ENCODE data around the gene PDIK1L. TPM values are rescaled to one million over a fixed set of nuclear protein-coding genes. Genes with fewer than 3 reads are reported as not detected.

The PDIK1L gene
- polyA plus RNA-seq, 3 donors, result 1.2 to 2.5 (median 2.3) TPM

DNA sequence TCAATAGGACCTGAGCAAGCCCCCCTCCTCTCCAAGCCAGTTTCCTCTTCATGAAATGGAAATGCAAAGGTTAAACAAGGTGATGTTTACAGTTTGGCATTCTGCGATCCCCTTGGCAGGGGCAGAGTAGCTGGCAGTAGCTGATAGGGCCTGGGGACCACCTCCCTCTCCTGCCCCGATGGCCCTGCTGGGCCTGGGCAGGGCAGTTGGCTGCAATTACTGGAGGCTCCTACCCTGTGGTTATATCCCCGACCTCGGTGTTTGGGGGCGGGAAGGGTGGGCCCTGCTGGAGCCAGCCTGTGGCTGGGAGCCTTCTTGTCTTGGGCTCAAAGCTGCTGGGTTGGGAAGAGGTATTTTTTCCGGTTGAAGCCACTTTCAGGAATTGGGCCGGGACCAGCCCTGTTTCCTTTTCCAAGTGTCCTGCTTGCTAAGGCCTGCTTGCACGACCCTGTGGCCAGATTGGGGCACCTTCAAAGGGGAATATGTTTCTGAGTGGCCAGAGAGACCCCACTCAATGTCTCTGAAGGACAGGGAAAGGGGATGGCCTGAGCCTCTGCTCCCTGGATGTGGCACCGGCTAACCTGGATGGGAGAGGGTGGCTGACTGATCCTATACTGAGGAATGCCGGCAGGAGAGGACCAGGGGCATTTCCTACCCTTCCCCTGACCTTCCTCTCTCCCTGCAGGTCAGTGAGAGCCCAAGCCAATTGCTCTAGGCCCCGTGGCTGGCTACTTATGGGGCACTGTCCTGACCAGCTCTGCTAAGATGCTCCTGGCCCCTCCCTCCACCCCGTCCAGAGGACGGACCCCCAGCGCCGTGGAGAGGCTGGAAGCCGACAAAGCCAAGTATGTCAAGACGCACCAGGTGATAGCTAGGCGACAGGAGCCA is 49.1 kb downstream of the PDIK1L start:
- Histone ChIP-seq H3K9ac (ENCODE audit: insufficient read depth, low read length, poor library complexity, severe bottlenecking) (peak overlapping the region; percentile 40), H3K4me3 (replicated peaks in 1 of 3; ENCODE audit: low read depth in 2 of 3, low read length in 3 of 3) (peak overlapping the region in 1 of 3 experiments; percentile 75), H3K9me3 (replicated peaks in 1 of 2; ENCODE audit: control insufficient read depth in 1 of 2, insufficient read depth in 1 of 2, low read length in 2 of 2) (no peaks in the 10 kb centered on the region), H3K27ac (ENCODE audit: low read depth in 1 of 2, low read length in 2 of 2) (no peak overlapping the region), H3K4me1 (ENCODE audit: control insufficient read depth in 1 of 2, insufficient read depth in 2 of 2, low read length in 2 of 2) (peaks cover 22 to 31% of the 10 kb centered on the region in 2 donors), H3K36me3 (replicated peaks in 1 of 2; ENCODE audit: control insufficient read depth in 1 of 2, insufficient read depth in 2 of 2, low read length in 2 of 2) (no peaks in the 10 kb centered on the region), H4K20me1 (ENCODE audit: insufficient read depth, low read length) (no peaks in the 10 kb centered on the region), H3K79me2 (ENCODE audit: insufficient read depth, low read length) (no peaks in the 10 kb centered on the region), H2AFZ (ENCODE audit: insufficient read depth, low read depth, low read length, poor library complexity, severe bottlenecking) (peak overlapping the region; percentile 85), H3K27me3 (ENCODE audit: control insufficient read depth in 2 of 2, insufficient read depth in 2 of 2, low read length in 2 of 2) (peaks cover 15 to 66% of the 10 kb centered on the region in 2 donors), H3K4me2 (replicated peaks; ENCODE audit: extremely low read depth, low read length, poor library complexity, severe bottlenecking) (peak overlapping the region; percentile 88)
- TF ChIP-seq, protein P1, sequence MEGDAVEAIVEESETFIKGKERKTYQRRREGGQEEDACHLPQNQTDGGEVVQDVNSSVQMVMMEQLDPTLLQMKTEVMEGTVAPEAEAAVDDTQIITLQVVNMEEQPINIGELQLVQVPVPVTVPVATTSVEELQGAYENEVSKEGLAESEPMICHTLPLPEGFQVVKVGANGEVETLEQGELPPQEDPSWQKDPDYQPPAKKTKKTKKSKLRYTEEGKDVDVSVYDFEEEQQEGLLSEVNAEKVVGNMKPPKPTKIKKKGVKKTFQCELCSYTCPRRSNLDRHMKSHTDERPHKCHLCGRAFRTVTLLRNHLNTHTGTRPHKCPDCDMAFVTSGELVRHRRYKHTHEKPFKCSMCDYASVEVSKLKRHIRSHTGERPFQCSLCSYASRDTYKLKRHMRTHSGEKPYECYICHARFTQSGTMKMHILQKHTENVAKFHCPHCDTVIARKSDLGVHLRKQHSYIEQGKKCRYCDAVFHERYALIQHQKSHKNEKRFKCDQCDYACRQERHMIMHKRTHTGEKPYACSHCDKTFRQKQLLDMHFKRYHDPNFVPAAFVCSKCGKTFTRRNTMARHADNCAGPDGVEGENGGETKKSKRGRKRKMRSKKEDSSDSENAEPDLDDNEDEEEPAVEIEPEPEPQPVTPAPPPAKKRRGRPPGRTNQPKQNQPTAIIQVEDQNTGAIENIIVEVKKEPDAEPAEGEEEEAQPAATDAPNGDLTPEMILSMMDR (IDR thresholded peaks at IDR 0.05), result no peak
- peak overlapping the region in 1 of 2 donors; percentile 85 for H3K4me3 Mint-ChIP-seq
- peaks cover 70 to 79% (median 71%) of the 10 kb centered on the region in 3 donors for H3K27me3 Mint-ChIP-seq (ENCODE audit: low read depth in 3 of 3)
- H3K4me1 Mint-ChIP-seq, result peaks cover 23% of the 10 kb centered on the region
- H3K27ac Mint-ChIP-seq, result peak overlapping the region in 1 of 7 donors; percentile 70
- intact Hi-C loops (cut with micrococcal nuclease), result loop anchor here in 1 of 2 donors (5.0 kb wide), 2 partner anchors 38 to 53 kb away; no protein-coding TSS in a partner anchor
- no peak for DNase-seq
- WGBS (ENCODE audit: insufficient coverage), result 68% methylated on average over 17 of the region's 18 CpGs
- peaks cover 0 to 2% of the 10 kb centered on the region in 2 donors for H3K36me3 Mint-ChIP-seq
- peaks cover 0 to 8% (median 0%) of the 10 kb centered on the region in 7 donors for H3K9me3 Mint-ChIP-seq

DNA sequence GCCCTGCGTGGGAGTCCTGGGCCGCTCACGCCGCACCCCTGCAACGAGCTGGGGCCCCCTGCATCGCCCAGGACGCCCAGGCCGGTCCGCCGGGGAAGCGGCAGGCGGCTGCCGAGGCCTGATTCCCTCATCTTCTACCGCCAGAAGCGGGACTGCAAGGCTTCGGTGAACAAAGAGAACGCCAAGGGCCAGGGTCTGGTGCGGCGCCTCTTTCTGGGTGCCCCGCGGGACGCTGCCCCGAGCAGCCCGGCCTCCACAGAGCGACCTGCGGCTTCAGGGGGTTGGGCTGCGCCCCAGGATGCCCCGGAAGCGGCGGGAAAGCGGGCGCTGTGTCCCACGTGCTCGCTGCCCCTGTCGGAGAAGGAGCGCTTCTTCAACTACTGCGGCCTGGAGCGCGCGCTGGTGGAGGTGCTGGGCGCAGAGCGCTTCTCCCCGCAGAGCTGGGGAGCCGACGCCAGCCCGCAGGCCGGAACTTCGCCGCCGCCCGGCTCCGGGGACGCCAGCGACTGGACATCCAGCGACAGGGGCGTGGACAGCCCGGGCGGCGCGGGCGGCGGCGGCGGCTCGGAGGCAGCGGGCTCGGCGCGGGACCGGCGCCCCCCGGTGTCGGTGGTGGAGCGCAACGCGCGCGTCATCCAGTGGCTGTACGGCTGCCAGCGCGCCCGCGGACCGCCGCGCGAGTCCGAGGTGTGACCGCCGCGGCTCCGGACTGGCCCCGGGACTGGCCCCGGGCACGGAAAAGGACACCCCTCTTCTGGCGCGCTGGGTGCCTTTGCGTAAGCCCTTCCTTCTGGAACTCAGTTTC is 50.0 kb downstream of the PDIK1L start:
- peak overlapping the region; percentile 26 to 75 (median 34) for H3K4me3 ChIP-seq (replicated peaks in 1 of 3; ENCODE audit: low read depth in 2 of 3, low read length in 3 of 3)
- no peaks in the 10 kb centered on the region for H3K9me3 ChIP-seq (replicated peaks in 1 of 2; ENCODE audit: control insufficient read depth in 1 of 2, insufficient read depth in 1 of 2, low read length in 2 of 2)
- TF ChIP-seq, protein P1 (IDR thresholded peaks at IDR 0.05), result peak; percentile 9
- H3K9me3 Mint-ChIP-seq, result peaks cover 0 to 8% (median 0%) of the 10 kb centered on the region in 7 donors
- intact Hi-C loops (cut with micrococcal nuclease), result loop anchor here in 1 of 2 donors (5.0 kb wide), 2 partner anchors 39 to 54 kb away; no protein-coding TSS in a partner anchor
- H3K27ac Mint-ChIP-seq, result no peak overlapping the region
- peak; percentile 43 to 61 (median 47) for DNase-seq
- 4% methylated on average over 98 of the region's 98 CpGs for WGBS (ENCODE audit: insufficient coverage)
- no peaks in the 10 kb centered on the region for H3K79me2 ChIP-seq (ENCODE audit: insufficient read depth, low read length)
- H3K4me3 Mint-ChIP-seq, result peak overlapping the region; percentile 74 to 92
- peaks cover 22% of the 10 kb centered on the region for H3K4me1 Mint-ChIP-seq
- no peaks in the 10 kb centered on the region for H4K20me1 ChIP-seq (ENCODE audit: insufficient read depth, low read length)
- H3K9ac ChIP-seq (ENCODE audit: insufficient read depth, low read length, poor library complexity, severe bottlenecking), result peak overlapping the region; percentile 40
- no peaks in the 10 kb centered on the region for H3K36me3 ChIP-seq (replicated peaks in 1 of 2; ENCODE audit: control insufficient read depth in 1 of 2, insufficient read depth in 2 of 2, low read length in 2 of 2)
- H2AFZ ChIP-seq (ENCODE audit: insufficient read depth, low read depth, low read length, poor library complexity, severe bottlenecking), result peak overlapping the region; percentile 85
- H3K4me2 ChIP-seq (replicated peaks; ENCODE audit: extremely low read depth, low read length, poor library complexity, severe bottlenecking), result peak overlapping the region; percentile 88
- H3K36me3 Mint-ChIP-seq, result peaks cover 0 to 2% of the 10 kb centered on the region in 2 donors
- H3K4me1 ChIP-seq (ENCODE audit: control insufficient read depth in 1 of 2, insufficient read depth in 2 of 2, low read length in 2 of 2), result peaks cover 22 to 31% of the 10 kb centered on the region in 2 donors
- H3K27me3 Mint-ChIP-seq (ENCODE audit: low read depth in 3 of 3), result peaks cover 66 to 70% (median 67%) of the 10 kb centered on the region in 3 donors
- H3K27me3 ChIP-seq (ENCODE audit: control insufficient read depth in 2 of 2, insufficient read depth in 2 of 2, low read length in 2 of 2), result peaks cover 13 to 57% of the 10 kb centered on the region in 2 donors
- H3K27ac ChIP-seq (ENCODE audit: low read depth in 1 of 2, low read length in 2 of 2), result no peak overlapping the region

Data from CD14-positive monocyte (primary cell).